Measurements from ENCODE around the gene GRID2. TPM values are rescaled to one million over a fixed set of nuclear protein-coding genes. Genes with fewer than 3 reads are reported as not detected.

The GRID2 gene
- polyA plus RNA-seq, 1 of the 3 experiments (the other 2 are of a cell fraction): not detected

GRCh38 chr4:92809381-92809780 is 505.6 kb downstream of the GRID2 start:
- H3K27me3 ChIP-seq (ENCODE audit: insufficient read depth): no peaks in the 10 kb centered on the region
- POLR2A ChIA-PET: no interaction called here

More at GRCh38 chr4:92809381-92809780, 505.6 kb downstream of the GRID2 start:
- H3K9me3 ChIP-seq: no peaks in the 10 kb centered on the region
- H2AFZ ChIP-seq (ENCODE audit: low read depth): no peak overlapping the region
- H3K4me3 ChIP-seq (ENCODE audit: low read depth in 2 of 2, low read length in 1 of 2): no peak overlapping the region
- CTCF ChIA-PET: no interaction called here
- no peaks in the 10 kb centered on the region for H4K20me1 ChIP-seq (ENCODE audit: insufficient read depth)
- H3K9me2 ChIP-seq: no peaks in the 10 kb centered on the region
- TF ChIP-seq YY1 (IDR thresholded peaks at IDR 0.05; ENCODE audit: low read depth) (no peak), POLR2AphosphoS5 (IDR thresholded peaks at IDR 0.05; ENCODE audit: low read depth, low read length) (no peak), FOXJ3 (CRISPR knock-in tag; IDR thresholded peaks at IDR 0.05) (no peak), CTCF (IDR thresholded peaks at IDR 0.05) (no peak), ZBTB33 (IDR thresholded peaks at IDR 0.05; ENCODE audit: borderline replicate concordance, low read depth) (no peak), NRF1 (IDR thresholded peaks at IDR 0.05; ENCODE audit: low read depth, low read length) (no peak), GABPA (IDR thresholded peaks at IDR 0.05; ENCODE audit: low read depth) (no peak), REST (IDR thresholded peaks at IDR 0.05; ENCODE audit: low read depth, low read length) (no peak)
- no peaks in the 10 kb centered on the region for H3F3A ChIP-seq (replicated peaks; ENCODE audit: insufficient read depth)
- no peak overlapping the region for H3K9ac ChIP-seq
- no peaks in the 10 kb centered on the region for H3K36me3 ChIP-seq (replicated peaks in 1 of 2; ENCODE audit: control insufficient read depth in 1 of 2, insufficient read depth in 2 of 2, low read length in 1 of 2)
- no peaks in the 10 kb centered on the region for H3K79me2 ChIP-seq (ENCODE audit: insufficient read depth)
- H3K27ac ChIP-seq (ENCODE audit: low read depth in 2 of 2, low read length in 1 of 2): no peak overlapping the region
- no peaks in the 10 kb centered on the region for H3K4me1 ChIP-seq (ENCODE audit: control insufficient read depth in 1 of 2, insufficient read depth in 2 of 2, low read depth in 1 of 2, low read length in 1 of 2)
- 64% methylated on average over 2 of the region's 2 CpGs for WGBS (ENCODE audit: low lambda C conversion rate)
- DNase-seq: no peak
- H3K4me2 ChIP-seq: no peak overlapping the region

All from SK-N-SH (cell line).